ENCODE data around the gene KRT79.

The KRT79 gene

DNA sequence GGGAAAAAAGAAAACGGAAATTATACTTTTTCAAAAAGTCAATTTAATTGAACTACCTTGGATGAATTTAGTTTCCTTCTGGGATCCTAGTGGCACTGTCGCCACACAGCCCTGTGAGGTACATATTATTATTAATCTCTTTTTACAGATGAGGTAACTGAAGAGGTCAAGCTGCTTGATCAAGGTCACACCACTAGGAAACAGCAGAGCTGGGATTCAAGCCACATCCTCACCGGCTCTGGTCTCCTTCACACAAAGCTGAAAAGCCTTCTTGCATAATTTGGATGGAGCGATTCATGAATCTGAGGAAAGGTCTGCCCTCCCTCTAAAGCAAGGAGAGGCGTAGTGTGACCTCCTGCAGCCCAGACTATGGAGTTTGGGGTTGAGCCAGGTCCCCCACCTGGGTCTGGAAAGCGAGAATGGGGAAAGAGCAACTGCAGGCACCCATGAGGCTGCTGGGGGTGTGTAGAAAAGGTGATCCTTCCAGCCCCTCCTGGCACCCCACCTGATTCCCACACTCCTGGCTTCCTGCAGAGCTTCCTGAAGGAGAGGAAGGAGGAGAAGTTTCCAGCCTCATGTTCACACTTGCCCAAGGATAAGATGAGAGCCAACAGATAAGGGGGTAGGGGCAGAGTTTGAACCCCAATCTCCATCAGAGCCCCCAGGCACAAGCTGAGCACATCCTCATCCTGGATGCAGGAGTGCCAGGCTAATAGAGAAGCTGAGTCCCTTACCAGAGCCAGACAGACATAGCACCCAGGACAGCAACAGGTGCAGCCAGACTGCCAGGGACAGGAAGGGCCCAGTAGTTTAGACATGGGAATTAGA lies 3.9 kb upstream of the KRT79 start:
- H3K9me3 Mint-ChIP-seq, result no peaks in the 10 kb centered on the region
- no peaks in the 10 kb centered on the region for H3K4me1 Mint-ChIP-seq
- TF ChIP-seq, protein P1, sequence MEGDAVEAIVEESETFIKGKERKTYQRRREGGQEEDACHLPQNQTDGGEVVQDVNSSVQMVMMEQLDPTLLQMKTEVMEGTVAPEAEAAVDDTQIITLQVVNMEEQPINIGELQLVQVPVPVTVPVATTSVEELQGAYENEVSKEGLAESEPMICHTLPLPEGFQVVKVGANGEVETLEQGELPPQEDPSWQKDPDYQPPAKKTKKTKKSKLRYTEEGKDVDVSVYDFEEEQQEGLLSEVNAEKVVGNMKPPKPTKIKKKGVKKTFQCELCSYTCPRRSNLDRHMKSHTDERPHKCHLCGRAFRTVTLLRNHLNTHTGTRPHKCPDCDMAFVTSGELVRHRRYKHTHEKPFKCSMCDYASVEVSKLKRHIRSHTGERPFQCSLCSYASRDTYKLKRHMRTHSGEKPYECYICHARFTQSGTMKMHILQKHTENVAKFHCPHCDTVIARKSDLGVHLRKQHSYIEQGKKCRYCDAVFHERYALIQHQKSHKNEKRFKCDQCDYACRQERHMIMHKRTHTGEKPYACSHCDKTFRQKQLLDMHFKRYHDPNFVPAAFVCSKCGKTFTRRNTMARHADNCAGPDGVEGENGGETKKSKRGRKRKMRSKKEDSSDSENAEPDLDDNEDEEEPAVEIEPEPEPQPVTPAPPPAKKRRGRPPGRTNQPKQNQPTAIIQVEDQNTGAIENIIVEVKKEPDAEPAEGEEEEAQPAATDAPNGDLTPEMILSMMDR (IDR thresholded peaks at IDR 0.05; ENCODE audit: unreplicated experiment in 3 of 3), result no peak
- no peaks in the 10 kb centered on the region for H3K36me3 Mint-ChIP-seq (ENCODE audit: low read depth)
- H3K27me3 Mint-ChIP-seq (ENCODE audit: low read depth), result peaks cover 33% of the 10 kb centered on the region
- no peak overlapping the region for H3K27ac Mint-ChIP-seq
- H3K4me3 Mint-ChIP-seq, result no peak overlapping the region

DNA sequence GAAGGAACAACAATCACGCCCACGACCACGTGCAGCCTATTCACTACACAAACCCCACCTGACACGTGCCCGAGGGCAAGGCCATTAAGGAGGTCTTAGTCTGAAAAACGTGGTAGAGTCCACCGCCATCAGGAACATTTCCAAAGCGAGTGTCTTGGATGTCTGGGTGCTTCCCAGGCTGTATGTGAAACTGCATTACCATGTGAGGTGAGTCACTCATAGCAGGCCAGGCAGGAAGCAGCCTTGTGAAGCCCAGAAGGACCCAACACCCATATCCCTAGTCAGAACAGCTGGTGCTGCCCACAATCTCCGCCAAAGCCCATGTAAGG lies 3.3 kb upstream of the KRT79 start:
- Mint-ChIP-seq H3K27me3 (ENCODE audit: low read depth) (peaks cover 32% of the 10 kb centered on the region), H3K27ac (no peak overlapping the region), H3K36me3 (ENCODE audit: low read depth) (no peaks in the 10 kb centered on the region)

DNA sequence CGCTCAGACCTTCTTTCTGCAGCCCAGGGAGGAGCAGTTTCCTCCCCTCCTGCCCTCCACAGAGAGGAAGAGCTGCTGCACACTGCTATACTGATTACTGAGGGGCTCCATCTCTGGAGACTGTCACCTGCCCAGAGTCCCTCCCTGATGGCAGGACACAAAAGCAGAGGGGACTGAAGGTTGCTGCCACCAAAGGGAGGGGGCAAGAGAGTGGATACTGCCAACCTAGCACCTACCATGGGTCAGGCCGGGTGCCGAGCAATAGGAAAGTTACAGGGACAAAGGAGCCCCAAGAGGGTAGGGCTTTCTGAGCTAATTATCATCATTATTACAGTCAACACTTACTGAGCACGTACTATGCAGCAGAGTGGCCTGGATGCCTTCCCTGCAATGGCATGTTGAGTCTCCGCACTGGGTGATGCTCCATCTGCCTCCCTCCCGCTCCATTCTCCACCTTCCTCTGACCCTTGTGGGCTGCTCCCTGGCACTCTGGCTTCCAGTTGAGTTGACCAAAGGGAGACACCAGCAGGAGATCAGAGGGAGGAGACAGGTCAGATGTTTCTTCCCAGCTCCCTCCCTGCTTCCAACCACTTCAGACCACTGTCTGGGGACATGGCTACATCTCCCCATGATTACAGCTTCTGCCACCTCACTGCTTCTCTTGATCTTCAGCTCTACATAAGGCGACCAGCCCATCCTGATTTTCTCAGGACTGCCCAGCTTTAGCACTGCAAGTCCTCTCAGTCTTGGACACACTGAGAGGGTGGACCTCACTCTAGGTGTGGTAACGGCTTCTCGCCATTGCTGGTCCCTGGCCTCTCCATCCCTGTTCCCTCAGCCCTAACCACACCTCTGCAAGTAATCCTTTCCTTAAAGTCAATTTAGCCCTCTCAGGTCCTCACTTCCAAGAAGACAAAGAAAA lies 2.6 kb upstream of the KRT79 start:
- no peak overlapping the region for H3K4me3 Mint-ChIP-seq
- H3K36me3 Mint-ChIP-seq (ENCODE audit: low read depth), result no peaks in the 10 kb centered on the region
- no peaks in the 10 kb centered on the region for H3K9me3 Mint-ChIP-seq
- H3K27me3 Mint-ChIP-seq (ENCODE audit: low read depth), result peaks cover 28% of the 10 kb centered on the region
- H3K27ac Mint-ChIP-seq, result no peak overlapping the region
- H3K4me1 Mint-ChIP-seq, result no peaks in the 10 kb centered on the region
- TF ChIP-seq, protein P1 (IDR thresholded peaks at IDR 0.05; ENCODE audit: unreplicated experiment in 3 of 3), result no peak

More for the DNA sequence above, 3.3 kb upstream of the KRT79 start:
- Mint-ChIP-seq H3K9me3 (no peaks in the 10 kb centered on the region), H3K4me3 (no peak overlapping the region), H3K4me1 (no peaks in the 10 kb centered on the region)
- TF ChIP-seq, protein P1 (IDR thresholded peaks at IDR 0.05; ENCODE audit: unreplicated experiment in 3 of 3), result no peak

DNA sequence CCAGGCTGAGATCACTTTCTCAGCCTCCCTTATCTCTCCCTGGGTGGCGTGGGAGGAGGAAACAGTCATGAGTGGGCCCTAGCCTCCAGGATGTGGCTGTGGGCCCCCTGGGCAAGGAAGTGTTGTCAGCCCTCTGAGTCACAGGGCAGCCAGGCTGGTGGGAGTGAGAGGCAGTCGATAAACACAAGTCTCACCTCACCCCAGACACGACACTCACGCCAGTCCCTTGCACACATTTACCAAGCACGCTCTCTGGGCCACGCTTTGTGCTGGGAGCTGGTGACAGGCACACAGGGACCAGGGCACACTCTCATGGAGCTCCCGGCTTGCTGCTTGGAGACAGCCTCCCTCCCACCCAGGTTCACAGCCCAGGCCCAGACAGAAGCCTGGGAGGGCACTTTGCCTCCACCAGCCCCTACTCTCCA lies 1.9 kb upstream of the KRT79 start:
- H3K4me1 Mint-ChIP-seq, result no peaks in the 10 kb centered on the region
- no peak overlapping the region for H3K4me3 Mint-ChIP-seq
- H3K27ac Mint-ChIP-seq, result no peak overlapping the region
- H3K27me3 Mint-ChIP-seq (ENCODE audit: low read depth), result peaks cover 23% of the 10 kb centered on the region
- H3K36me3 Mint-ChIP-seq (ENCODE audit: low read depth), result no peaks in the 10 kb centered on the region
- TF ChIP-seq, protein P1 (IDR thresholded peaks at IDR 0.05; ENCODE audit: unreplicated experiment in 3 of 3), result no peak
- H3K9me3 Mint-ChIP-seq, result no peaks in the 10 kb centered on the region

DNA sequence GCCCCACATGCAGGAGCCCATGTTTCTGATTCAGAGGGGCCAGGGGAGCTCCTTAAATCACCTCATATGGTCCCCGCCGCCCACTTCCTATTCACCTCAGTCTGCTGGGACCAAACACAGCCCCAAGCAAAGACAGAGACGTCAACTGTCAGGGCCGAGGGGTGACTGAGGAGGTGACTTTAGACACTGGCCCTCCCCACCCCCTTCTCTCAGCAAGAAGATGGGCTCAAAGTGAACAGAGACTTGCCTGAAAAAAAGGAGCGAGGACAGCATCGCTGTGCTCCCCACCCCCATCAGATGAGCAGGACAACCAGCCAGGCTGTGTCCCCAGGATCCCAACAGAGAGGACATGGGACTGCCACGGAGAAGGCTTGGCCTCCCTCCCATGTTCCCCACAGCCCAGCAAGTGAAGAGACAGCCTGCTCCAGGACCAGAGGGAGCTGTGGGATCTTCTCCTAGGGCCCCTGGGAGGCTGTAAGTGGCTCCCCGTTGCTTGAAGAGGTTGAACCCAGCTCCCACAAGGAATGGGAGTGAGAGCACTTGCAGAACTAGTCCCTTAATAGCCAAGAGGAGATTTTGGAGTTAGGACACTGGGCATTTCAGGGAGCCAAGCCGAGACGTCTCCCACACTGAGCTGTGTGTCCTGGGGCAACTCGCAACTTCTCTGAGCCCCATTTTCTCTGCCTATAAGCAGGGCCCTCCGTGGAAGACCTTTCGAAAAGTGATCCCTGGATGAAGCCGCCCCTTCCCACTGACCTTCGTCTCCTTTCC lies 1.3 kb upstream of the KRT79 start:
- Mint-ChIP-seq H3K36me3 (ENCODE audit: low read depth) (no peaks in the 10 kb centered on the region), H3K9me3 (no peaks in the 10 kb centered on the region), H3K4me1 (no peaks in the 10 kb centered on the region), H3K27me3 (ENCODE audit: low read depth) (peaks cover 20% of the 10 kb centered on the region), H3K27ac (no peak overlapping the region), H3K4me3 (no peak overlapping the region)
- TF ChIP-seq, protein P1 (IDR thresholded peaks at IDR 0.05; ENCODE audit: unreplicated experiment in 3 of 3), result no peak

All from nephron (organoid).